Measurements from ENCODE around the gene PAN2.
A peak's percentile ranks its signal among the peaks of the same experiment; 100 is the strongest.
"Not testable (repeated sequence)": the region's sequence is repeated elsewhere in the genome, so short reads cannot be mapped to it uniquely, and the experiment has no call there.

The PAN2 gene

DNA sequence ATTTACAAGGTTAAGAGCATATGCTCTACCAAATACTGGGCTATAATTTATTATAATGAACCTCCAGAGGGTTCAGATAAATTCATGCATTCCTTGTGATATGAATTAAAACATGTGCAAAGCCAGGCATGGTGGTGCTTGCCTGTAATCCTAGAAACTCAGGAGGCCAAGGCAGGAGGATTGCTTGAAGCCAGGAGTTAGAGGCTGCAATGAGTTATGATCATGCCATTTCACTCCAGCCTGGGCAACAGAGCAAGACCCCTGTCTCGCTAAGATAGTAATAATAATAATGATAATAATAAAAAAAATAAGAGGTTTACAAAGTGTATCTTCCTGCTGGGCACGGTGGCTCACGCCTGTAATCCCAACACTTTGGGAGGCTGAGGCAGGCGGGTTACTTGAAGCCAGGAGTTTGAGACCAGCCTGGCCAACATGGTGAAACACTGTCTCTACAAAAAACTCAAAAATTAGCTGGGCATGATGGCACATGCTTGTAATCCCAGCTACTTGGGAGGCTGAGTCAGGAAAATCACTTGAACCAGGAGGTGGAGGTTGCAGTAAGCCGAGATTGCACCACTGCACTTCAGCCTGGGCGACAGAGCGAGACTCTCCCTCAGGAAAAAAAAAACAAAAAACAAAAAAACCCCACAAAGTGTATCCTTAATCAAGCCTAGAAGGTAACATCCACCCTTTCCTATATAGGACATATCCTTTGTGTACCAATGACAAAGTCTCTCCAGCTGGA lies 26.4 kb downstream of the PAN2 start:
- no peak for DNase-seq

DNA sequence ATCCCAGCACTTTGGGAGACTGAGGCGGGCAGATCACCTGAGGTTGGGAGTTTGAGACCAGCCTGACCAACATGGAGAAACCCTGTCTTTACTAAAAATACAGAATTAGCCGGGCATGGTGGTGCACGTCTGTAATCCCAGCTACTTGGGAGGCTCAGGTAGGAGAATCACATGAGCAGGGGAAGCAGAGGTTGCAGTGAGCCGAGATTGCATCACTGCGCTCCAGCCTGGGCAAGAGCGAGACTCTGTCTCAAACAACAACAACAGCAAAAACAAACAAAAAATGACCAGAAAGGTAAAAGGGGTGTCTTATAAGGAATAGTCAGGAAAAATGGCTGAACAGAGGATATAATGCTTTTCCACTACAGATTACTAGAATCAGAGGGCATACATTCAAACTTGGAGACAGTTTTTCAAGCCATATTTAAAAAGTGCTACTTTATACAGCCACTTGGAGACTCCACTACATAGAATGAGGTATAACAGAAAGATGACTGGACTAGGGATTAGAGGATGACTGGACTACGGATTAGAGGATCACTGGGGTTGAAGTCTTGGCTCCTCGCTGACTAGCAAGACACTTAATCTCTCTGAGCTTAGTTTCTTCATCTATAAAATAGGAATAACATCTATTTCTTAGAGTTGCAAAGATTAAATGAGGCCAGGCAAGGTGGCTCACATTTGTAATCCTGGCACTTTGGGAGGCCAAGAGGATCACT lies 28.8 kb downstream of the PAN2 start:
- DNase-seq = no peak

DNA sequence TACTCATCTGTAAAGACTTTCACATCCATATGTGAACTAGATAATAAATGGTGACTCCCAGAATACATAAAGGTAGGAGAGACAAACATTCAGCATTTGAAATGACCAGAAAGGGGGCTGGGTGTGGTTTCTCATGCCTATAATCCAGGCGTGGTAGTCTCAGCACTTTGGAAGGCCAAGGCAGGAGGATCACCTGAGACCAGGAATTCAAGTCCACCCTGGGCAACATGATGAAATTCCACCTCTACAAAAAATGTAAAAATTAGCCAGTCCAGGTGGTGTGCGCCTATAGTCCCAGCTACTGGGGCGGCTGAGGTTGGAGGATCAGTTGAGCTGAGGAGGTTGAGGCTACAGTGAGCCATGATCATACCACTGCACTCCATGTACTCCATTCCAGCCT lies 29.5 kb downstream of the PAN2 start:
- no peak for DNase-seq

DNA sequence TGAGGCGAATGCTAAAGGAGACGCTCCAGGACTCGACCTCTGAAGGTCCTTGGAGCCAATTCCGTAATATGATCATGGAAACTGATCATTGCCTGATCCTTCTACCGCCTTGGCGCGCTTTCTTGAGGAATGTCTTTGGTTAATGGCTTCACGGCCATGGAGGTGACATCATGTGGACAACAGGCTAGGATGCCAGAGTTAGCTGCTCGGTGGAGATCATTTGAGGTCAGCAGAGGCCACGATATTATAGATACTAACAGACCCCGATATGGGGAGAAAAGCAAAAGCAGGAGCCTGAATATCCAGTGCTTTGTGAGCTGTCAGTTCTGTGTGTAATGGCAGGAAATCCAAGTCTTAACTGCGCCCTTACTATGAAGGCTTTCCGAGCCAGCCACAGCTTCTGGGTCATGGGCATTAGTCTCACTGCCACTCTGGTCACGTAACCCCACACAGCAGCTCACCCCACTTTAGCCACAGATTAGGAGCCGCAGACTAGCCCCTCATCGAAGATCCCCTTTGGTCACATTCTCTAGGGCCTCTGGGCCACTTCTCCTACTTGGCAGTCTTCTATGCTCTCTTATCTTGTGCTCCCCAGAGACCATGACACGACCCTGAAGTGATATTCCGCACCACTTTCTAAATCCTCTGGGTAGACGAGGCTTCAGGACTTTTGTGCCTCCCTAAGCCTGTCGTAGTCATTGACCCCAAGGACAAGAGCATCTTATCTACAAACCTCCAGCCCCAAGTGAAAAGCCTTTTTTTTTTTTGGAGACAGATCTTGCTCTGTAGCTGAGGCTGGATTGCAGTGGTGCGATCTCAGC lies 32.9 kb downstream of the PAN2 start:
- DNase-seq = no peak

DNA sequence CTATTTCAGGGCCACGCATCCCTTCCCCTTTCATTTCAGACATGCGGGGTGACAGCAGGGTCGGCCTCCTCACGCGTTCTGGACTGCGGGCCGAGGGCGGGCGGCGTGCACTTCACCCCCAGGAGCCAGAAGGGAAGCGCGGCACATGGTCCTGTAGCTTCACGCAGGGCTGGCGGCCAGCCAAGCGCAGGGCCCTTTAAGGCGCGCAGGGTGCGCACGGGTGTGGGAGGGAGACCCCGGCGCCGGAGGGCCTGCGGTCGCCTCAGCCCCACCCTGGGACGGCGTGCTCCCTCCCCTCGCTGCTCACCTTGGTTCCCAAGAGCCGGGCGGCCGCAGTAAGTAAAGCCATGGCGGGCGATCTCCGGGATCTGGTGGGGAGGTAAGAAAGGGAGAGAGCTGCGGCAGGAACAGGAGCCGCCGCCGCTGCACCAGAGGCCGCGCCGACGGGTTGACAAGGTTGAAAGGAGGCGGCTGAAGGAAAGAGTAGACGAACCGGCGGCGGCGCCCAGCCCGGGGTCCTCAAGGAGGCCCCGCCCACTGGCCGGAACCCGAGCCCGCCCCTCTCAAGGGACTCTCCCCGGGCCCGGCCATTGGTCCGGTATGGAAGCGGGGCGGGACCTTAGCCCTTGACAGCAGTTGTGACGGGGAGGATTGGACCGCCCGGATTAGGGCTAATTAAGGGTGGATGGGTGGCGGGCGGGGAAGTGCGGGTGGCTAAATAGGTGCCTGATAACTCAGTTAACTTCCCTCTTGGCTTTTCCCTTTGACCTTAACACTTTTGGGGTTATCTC lies 33.8 kb downstream of the PAN2 start, which contains the start of gene CS:
Gene CS (minus strand): TSS at position 478 of the 791 bp plus-strand sequence. CDS start 129 bp downstream, at position 349.
- peak; percentile 98 for DNase-seq

DNA sequence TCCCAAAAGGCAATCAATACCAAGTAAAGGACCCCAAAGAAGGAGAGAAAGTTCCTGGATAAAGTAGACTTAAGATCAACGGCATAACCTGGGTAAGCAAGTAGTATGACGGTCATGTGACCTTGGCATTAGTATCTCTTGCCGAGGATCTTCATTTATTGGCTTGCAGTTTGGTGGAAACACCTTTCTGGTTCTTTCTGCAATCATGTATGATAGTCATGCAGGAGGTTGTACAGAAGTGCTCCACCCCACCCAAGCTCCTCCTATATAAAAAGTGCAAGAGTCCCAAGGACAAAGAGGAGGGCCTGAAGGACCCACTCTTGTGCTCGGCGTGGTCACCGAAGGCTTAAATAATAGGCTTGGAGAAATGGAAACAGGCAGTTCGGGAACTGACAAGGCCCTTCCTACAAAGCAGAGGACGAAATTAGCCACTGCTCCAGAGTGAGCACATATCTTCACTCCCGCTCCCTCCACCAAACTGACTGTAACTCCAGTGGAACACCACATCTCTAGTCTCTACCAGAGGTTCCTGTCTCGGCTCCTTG lies 34.4 kb downstream of the PAN2 start:
- DNase-seq = no peak

DNA sequence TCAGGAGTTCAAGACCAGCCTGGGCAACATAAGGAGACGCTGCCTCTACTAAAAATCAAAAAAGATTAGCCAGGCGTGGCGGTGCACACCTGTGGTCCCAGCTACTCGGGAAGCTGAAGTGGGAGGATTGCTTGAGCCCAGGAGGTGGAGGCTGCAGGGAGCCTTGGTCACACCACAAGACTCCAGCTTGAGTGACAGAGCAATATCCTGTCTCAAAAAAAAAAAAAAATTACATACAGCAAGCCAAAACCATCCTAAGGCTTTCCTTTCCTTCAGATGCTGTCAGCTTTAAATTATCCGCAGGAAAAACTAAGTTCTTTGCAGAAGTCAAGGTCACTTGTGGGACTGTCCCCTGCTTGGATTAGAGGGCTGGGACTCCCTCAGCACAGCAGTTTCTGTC lies 35.0 kb downstream of the PAN2 start:
- DNase-seq = no peak

DNA sequence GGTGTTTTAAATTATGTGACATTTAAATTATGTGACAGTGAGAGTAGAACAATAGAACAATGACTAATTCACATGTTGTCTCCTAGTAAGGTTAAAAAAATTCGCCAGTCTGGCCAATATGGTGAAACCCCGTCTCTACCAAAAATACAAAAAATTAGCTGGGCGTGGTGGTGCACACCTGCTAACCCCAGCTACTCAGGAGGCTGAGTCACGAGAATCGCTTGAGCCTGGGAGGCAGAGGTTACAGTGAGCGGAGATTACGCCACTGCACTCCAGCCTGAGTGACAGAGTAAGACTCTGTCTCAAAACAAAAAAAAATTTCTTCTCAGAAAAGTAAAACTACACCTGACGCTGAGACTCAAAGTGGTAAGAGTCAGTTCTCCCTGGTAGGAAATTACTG lies 36.4 kb downstream of the PAN2 start:
- DNase-seq = no peak

DNA sequence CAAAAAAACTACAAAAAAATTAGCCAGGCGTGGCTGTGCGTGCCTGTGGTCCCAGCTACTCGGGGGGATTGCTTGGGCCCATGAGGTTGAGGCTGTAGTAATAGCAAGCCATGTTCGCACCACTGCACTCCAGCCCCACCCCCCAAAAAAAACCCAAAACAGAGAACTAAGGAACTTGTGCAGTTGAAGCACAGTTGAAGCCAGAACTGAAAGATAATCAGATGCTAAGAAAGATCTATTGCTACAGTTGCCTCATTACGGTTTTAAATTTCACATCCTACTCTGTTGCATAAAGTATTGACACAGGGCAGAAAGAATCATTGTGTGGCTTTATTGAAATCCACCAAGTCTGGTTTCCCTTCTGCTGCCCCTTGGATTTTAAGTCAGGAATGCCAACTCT lies 37.5 kb downstream of the PAN2 start:
- no peak for DNase-seq

DNA sequence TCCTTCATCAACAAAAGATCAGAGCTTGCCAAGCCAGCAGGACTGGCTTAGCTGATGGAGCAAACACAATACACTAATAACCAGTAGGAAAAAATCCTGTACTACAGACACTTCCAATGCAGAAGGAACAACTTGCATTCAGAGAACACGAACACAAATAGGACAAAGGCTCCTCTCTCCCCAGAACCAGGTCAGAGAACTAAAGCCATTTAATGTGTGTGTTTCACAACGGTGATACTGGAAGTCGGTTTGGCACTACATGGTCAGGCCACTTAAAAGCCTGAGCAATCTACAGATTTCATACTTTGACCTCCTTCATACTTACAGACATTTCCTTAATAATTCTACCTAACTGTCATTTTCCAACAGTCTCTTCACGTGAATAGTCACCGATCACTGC lies 40.0 kb downstream of the PAN2 start:
- DNase-seq = no peak

DNA sequence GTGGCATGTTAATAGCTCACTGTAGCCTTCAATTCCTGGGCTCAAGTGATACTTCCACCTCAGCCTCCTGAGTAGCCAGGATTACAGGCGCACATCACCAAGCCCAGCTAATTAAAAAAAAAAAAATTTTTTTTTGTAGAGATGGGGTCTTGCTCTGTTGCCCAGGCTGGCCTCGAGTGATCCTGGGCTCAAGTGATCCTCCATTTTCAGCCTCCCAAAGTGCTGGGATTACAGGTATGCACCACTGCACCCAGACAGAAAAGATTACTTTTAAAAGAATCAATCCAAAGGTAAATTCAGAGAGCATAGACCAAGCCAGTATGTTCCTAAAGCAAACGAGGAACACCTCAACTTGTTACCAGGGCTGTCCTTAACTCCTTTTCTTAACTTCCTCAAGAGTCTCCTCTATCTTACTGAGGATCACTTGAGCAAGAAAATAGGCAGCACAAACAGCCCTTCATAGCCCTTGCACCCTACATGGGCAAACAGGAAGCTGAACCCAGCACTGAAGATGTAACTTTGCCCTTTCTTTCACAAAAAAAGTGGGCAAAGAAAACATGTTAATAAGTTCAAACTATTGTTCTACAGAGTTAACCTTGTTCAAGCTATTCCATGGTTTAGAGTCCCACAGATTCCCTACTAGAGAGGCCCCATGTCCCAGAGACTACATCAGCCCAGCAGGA lies 45.0 kb downstream of the PAN2 start:
- no peak for DNase-seq

DNA sequence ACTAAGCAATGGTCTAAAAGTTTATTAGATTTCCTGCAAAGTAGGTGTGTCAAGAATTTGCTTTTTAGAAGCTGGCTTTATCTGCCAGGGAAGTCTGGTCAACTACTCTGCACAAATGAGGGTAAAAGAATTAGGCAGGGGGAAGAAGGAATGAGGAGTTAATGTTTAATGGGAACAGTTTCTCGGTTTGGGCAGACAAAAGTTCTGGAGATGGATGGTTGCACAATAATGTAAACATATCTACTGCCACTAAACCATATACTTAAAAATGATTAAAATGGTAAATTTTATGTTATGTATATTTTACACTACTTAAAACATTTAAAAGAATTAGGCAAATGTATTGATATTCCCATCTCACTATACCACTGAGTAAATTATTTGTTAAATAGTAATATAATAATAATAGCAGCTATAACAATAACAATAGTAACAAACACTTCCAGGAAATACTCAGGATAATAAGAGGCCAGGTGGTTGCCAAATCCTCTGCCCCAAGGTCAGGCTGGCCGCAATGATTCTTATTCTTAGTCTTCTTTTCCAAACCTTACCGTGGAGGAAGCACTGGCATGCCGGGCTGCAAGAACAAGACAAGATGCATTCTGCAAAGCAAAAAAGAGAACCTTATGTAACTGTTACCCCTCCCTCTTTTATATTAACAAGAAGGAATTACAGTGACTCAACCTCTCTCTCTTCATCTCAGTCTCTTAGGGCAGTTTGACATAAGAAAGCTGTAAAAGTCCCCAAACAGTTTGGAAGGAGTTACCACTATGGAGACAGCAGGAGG lies 47.6 kb downstream of the PAN2 start:
- DNase-seq = no peak

DNA sequence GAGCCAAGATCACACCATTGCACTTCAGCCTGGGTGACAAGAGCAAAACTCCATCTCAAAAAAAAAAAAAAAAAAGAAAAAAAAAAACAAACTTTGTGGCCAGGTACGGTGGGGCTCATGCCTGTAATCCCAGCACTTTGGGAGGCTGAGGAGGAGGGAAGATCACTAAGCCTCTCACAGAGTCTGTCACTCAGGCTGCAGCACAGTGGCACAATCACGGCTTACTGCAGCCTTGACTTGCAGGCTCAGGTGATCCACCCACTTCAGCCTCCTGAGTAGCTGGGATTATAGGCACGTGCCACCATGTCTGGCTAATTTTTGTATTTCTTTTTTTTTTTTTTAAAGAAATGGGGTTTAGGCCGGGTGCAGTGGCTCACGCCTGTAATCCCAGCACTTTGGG lies 49.5 kb downstream of the PAN2 start:
- not testable (repeated sequence) for DNase-seq

DNA sequence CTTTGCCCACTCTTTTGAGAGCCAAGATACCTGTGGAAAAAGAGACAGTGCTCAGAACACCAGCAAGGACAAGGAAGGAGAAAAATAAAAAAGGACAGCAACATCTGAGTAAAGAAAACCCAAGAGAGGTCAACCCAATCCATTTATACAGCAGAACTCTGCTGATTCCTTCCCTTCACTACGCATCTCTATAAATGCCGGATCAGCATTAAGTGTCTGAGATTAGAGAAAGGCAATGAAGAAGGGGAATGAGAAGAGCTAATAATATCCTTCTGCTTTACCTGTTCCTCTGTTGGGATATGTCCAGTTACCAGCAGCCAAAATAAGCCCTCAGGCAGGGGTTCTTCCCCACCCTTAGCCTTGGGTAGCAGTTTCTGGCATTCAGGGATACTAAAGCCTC lies 51.2 kb downstream of the PAN2 start:
- no peak for DNase-seq

DNA sequence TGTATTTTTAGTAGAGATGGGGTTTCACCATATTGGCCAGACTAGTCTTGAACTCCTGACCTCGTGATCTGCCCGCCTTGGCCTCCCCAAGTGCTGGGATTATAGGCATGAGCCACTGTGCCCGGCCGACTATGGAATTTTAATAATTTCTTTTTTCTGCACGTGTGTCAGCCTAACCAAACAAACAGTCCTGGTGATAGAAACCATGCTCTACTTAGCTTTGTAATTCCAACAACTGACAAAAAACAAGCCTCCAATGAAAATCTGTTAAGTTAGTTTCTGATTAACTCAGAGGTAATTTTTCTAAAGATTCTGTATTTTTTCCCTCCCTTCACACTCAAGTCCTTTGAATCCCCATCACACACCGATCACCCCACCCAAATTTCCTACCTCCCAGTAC lies 51.8 kb downstream of the PAN2 start:
- DNase-seq = no peak

DNA sequence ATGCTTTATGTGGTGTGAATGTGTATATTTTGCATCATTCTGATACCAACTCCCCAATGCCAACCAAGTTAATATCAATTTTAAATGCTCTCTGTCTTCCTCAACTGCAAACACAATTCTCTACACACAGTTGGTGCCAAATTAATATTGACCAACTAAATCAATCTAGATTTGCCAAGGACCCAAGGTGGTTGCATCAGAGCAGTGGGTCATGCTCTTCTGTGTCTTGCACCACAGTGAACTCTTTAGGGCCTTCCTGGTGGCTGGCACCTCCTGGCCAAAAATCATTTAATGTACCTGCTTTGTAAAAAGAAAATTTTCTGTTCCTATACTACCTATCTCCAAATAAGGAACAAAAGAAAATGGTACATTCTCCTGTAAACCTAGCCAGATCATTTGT lies 53.0 kb downstream of the PAN2 start:
- no peak for DNase-seq

DNA sequence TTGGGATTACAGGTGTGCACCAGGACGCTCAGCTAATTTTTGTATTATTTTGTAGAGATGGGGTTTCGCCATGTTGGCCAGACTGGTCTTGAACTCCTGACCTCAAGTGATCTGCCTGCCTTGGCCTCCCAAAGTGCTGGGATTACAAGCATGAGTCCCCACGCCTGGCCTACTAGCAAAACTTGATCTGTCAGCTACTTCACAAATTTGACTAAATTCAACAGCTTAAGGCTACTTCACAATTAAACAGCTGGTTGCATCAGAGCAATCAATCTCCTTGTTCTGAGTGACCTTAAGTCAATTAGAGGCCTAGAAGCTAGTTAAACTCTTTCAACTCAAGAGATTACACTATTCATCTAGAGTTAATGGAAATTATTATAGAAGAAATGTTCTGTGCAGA lies 54.9 kb downstream of the PAN2 start:
- DNase-seq = no peak

DNA sequence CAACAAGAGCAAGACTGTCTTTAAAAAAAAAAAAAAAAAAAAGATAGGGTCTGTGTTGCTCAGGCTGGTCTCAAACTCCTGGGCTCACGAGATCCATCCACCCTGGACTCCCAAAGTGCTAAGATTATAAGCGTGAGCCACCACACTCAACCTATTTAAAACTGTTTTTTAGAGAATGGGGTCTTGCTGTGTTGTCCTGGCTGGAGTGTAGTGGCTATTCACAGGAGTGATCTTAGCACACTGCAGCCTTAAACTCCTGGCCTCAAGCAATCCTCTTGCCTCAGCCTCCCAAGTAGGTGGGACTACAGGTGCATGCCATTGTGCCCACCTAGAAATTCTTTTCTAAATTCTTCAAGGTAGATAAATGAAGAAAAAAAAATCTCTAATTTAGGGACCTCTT lies 59.5 kb downstream of the PAN2 start:
- DNase-seq = no peak

DNA sequence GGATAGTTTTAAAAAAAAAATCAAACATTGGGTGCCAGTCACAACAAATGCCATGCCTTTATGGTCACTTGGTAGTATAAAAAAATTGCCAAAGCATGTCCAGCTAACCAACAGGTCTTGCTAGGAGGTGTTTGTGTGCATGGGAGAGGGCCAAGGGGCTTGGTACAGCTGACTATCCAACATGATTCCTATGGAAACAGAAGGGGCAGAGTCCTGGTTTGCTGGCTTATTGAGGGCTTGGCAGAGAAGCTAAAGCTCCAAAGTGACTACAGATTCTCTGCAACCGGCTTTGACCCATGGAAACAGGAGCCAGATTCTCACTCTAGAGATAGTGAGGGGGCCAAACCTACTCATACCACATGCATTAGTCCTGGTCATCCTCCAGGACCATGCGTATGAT lies 61.3 kb downstream of the PAN2 start:
- DNase-seq = not testable (repeated sequence)

DNA sequence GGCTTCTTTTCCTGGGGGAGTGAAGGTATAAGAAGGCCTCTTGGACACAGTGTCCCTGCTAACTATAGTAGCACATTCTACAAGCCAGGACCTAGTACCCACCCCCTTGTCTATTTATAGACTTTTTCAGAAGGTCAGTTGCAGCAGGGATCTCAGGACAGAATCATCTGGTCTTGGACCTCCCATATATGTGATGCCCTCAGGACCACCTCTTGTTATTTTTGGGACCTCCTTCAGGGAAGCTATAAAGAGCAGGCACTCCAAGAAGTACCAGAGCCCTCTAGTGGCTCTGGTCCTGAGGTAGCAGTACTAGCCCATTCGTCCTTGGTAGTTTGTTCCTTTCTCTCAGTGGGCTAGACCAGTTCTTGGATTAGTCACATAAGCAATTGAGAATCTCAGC lies 62.8 kb downstream of the PAN2 start:
- DNase-seq = no peak

DNA sequence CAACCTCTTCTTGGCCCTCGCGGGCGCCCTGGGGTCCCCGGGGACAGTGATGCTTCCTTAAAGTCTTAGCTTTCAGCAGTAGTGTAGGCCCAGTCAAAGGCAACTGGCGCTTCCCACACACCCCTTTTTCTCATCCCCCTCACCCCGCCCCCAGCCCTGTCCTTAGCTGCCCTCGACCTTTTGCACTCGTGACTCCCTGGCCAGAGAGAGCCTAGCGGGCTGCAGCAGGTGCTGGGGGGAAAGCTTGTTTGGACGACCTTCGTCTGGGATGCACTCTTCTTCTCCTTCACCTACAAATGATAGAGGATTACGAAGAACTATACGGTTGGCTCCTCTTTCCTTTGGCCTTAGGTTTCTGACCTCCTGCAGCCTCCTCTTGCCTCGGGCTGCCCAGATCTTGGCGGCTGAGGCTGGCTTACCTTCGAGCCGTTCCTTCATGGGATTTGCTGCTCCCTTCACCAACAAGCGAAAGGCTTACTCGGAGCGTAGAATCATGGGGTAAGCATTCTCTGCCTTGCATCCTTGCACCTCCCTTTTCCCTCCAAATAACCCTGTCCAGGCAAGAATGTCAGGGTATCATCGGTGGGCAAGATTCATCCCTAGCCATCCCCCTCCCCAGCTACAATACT lies 66.2 kb downstream of the PAN2 start:
- DNase-seq = no peak

Data from NCI-H510A (cell line).